HT1080 (cell line): Measurements from ENCODE around the gene ELOF1. TPM values are rescaled to one million over a fixed set of nuclear protein-coding genes. Genes with fewer than 3 reads are reported as not detected.

Experiments
- DNase-seq: peaks from one replicate; pipeline ENCODE4 v3.0.0-alpha.2; 2015; ENCODE audit warnings: low read depth
- small RNA-seq: library from RNA; depleted of rRNA; stranded (forward); fragments of <200 nt; gene quantifications from one replicate; pipeline ENCODE3, GENCODE V24; 2014
- total RNA-seq: library from RNA; depleted of rRNA; stranded (reverse); fragments of >200 nt; shearing (Covaris generic); gene quantifications from 2 replicates; pipeline ENCODE4 v1.2.3, GENCODE V29; 2014; rRNA removed

Gene ELOF1
- total RNA-seq, 1 experiment from 2014 or later = 150 TPM

GRCh38 chr19:11535792-11536595 is 23.0 kb downstream of the ELOF1 start:
- peak; percentile 88 for DNase-seq

- no peak for DNase-seq
These were observed 24.1 kb downstream of the ELOF1 start for GRCh38 chr19:11534948-11535347.

- no peak for DNase-seq
These were observed 24.5 kb downstream of the ELOF1 start for GRCh38 chr19:11534538-11534937.

- DNase-seq = peak; percentile 49
These were observed 28.6 kb downstream of the ELOF1 start for GRCh38 chr19:11530432-11530831.

- DNase-seq = peak; percentile 100
These were observed 30.3 kb downstream of the ELOF1 start, which contains the start of gene ECSIT for GRCh38 chr19:11528551-11529341. TSS of gene ECSIT (minus strand) at chr19:11529134. CDS start at chr19:11519170, 9,964 bp downstream.

DNA sequence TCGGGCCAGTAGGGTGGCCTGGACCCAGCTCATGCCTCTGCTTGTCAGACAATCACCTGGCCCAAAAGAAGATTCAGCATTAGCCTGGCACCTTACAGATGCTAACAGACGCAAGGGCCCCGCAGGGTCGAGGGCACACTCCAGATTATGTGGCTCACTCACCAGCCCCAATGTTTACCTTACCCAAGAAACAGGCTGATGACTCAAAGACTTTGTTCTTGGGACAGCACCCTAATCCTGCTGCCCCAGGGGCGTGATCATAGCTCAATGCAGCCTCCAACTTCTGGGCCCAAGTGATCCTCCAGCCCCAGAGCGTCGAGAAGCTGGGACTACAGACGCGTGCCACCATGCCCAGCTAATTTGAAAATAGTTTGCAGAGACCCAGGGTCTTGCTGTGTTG is 39.9 kb downstream of the ELOF1 start:
- no peak for DNase-seq

- no peak for DNase-seq
These were observed 45.1 kb downstream of the ELOF1 start for GRCh38 chr19:11513946-11514345.

- no peak for DNase-seq
These were observed 48.6 kb downstream of the ELOF1 start for GRCh38 chr19:11510444-11510843.

DNA sequence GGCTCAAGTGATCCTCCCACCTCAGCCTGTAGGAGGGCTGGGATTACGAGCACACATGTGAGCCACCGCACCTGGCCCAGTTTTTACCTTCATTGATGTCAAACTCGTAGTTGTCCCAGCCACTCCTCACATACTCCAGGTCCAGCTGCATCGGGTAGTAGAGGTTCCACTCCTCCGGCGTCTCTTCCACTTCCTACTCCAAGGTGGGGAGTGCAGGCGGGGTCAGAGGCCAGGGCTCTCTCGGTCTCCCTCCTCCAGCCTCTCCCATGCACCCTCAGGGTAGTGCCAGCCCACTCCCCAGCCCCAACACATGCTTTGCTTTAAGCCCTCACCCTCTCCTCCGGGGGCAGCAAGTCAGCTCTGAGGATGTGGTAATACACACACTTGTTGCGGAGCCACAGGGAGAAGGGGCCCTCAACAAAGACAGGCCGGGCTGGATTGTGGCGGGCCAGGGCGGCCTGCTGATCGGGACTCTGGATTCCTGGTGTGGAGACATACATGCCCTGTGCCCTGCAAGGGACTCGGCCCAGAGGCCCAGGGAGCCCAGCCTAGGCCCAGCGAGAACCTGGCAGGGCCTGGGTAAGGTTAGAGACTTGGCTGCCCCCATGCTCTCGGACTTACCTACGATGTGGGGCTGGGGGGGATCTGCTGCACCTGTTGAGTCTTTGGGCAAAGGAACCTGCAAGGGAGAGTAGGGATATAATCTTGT is 51.5 kb downstream of the ELOF1 start:
- no peak for DNase-seq

DNA sequence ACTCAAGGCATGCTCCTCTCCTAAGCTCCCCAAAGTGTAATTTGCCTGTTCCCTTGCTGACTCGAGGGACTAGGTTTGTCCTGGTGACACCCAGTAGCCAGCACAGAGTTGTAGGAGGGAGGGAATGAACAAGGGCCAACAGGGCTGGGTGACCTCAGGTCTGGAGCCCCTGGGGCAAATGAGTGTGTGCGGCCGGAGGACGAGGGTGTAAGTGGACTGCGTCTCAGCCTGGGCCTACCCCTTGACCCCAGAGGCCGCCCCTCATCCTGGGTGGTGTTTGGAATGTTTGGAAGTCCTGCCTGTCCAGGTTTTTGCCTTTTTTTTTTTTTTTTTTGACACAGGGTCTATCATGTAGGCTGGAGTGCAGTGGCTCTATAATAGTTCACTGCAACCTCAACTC is 52.1 kb downstream of the ELOF1 start:
- DNase-seq = no peak

GRCh38 chr19:11506101-11506555 is 52.9 kb downstream of the ELOF1 start:
- no peak for DNase-seq

GRCh38 chr19:11505504-11506100 is 53.4 kb downstream of the ELOF1 start, which contains the start of gene ZNF653:
TSS of gene ZNF653 (minus strand) at chr19:11505839. CDS start at chr19:11505786, 53 bp downstream.
- DNase-seq = peak; percentile 80

GRCh38 chr19:11505032-11505503 is 54.0 kb downstream of the ELOF1 start:
- peak; percentile 92 for DNase-seq

GRCh38 chr19:11504502-11505031 is 54.5 kb downstream of the ELOF1 start:
- no peak for DNase-seq

Small RNA genes lying within 50 kb of the gene (small RNA-seq; reads per million reads assigned to genes)
- not detected for gene RN7SL833P

Other genes starting within 250 kb of the ELOF1 start
- not detected in 2 replicates for gene RAB3D, start 219.6 kb downstream of the ELOF1 start, total RNA-seq
- 2.2 and 2.3 TPM in 2 replicates for gene TMEM205, start 213.0 kb downstream of the ELOF1 start, total RNA-seq
- gene CCDC159, start 212.7 kb downstream of the ELOF1 start, total RNA-seq = 0.23 TPM in 1 of 2 replicates, not detected in the other
- 0.27 and 1.4 TPM in 2 replicates for gene PLPPR2, start 203.8 kb downstream of the ELOF1 start, total RNA-seq
- gene SWSAP1, start 184.6 kb downstream of the ELOF1 start, total RNA-seq = 1.3 and 1.8 TPM in 2 replicates
- 0.53 and 2.2 TPM in 2 replicates for gene EPOR, start 174.9 kb downstream of the ELOF1 start, total RNA-seq
- not detected in 2 replicates for gene RGL3, start 139.9 kb downstream of the ELOF1 start, total RNA-seq
- gene ODAD3, start 124.1 kb downstream of the ELOF1 start, total RNA-seq = 0.14 and 0.33 TPM in 2 replicates
- 121 and 159 TPM in 2 replicates for gene PRKCSH, start 123.6 kb downstream of the ELOF1 start, total RNA-seq
- gene ELAVL3, start 78.2 kb downstream of the ELOF1 start, total RNA-seq = not detected in 2 replicates
- gene ZNF653, start 53.4 kb downstream of the ELOF1 start, total RNA-seq = 5.2 and 11.6 TPM in 2 replicates
- gene ECSIT, start 30.1 kb downstream of the ELOF1 start, total RNA-seq = 74.5 and 78.8 TPM in 2 replicates
- 0.45 and 0.63 TPM in 2 replicates for gene CNN1, start 20.4 kb downstream of the ELOF1 start, total RNA-seq
- gene ACP5, start 18.4 kb upstream of the ELOF1 start, total RNA-seq = 1.8 and 2.4 TPM in 2 replicates
- 6.0 and 6.5 TPM in 2 replicates for gene ZNF627, start 38.3 kb upstream of the ELOF1 start, total RNA-seq
- gene ZNF823, start 179.7 kb upstream of the ELOF1 start, total RNA-seq = 2.7 and 4.1 TPM in 2 replicates
- 2.8 and 3.0 TPM in 2 replicates for gene ZNF441, start 207.8 kb upstream of the ELOF1 start, total RNA-seq
- 0.03 TPM in 1 of 2 replicates, not detected in the other for gene ZNF491, start 239.3 kb upstream of the ELOF1 start, total RNA-seq